ENCODE measurements around the gene SEC24B.
A peak's percentile ranks its signal among the peaks of the same experiment; 100 is the strongest.
"Not testable (repeated sequence)": the region's sequence is repeated elsewhere in the genome, so short reads cannot be mapped to it uniquely, and the experiment has no call there.

Gene SEC24B

GRCh38 chr4:109434007-109434971, 674 bp downstream of the SEC24B start:
- DNase-seq = peak in 3 of 4 experiments; percentile 12 to 24 (median 14)

- DNase-seq = no peak
Measured at GRCh38 chr4:109435635-109436034, 2.0 kb downstream of the SEC24B start.

- DNase-seq = no peak
Measured at GRCh38 chr4:109436504-109436903, 2.9 kb downstream of the SEC24B start.

GRCh38 chr4:109440948-109441347, 7.3 kb downstream of the SEC24B start:
- DNase-seq = no peak

DNA sequence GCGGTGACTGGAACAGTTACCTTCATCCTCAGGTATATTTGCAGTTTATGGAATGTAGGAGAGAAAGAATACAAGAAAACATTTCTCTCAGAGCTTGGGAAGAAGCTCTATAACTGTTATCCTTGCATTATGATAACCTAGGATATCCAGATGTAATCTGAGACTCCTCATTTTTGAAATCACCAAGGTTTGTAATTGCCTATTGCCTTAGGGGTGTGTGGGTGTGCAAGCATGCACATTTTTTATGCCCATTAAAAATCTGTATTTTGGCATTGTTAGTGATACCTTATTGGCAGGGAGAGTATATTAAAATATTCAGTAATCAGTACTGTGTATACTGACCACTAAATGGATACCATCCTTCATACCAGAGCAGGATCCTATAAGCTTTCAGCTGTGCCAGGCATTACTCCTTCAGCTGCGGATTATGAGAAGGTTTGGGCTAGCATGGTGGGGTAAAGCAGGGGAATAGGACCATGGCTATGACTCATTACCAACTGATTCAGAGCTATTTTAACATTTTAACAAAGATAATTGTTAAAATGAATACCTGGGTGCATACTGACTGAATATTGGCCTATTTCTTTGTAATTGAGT, 8.3 kb downstream of the SEC24B start:
- DNase-seq = no peak

DNA sequence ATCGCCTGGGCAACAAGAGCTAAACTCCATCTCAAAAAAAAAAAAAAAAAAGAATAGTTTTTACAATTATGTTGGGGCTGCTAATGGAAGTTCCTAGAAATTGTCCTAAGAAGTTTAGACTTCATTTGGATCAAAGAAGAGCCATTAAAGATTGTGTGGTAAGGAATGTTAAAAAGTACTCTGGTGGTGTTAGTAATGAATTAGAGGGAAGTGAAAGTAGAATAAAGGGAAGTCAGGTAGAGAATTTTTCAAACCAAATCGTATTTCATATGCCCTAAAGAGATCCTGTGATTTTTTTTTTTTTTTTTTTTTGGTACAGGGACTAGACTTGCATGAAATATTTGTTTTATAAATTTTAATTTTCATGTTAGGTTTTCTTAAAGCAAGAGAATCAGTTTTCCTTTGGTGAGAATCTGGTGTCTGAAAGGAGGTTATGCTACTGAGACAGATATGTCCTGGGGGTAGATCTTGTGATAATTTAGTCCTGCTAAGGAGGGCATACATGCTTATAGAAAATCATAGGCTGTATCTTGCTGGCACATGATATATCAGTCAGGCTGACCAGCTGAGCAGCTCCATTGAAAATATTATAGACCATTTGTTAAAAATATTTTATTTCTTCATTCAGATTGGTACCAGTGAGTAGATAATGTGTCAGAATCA, 10.7 kb downstream of the SEC24B start:
- no peak for DNase-seq

- DNase-seq = no peak
Measured at GRCh38 chr4:109447278-109447677, 13.7 kb downstream of the SEC24B start.

- no peak for DNase-seq
Measured at GRCh38 chr4:109451544-109452273, 18.1 kb downstream of the SEC24B start.

DNA sequence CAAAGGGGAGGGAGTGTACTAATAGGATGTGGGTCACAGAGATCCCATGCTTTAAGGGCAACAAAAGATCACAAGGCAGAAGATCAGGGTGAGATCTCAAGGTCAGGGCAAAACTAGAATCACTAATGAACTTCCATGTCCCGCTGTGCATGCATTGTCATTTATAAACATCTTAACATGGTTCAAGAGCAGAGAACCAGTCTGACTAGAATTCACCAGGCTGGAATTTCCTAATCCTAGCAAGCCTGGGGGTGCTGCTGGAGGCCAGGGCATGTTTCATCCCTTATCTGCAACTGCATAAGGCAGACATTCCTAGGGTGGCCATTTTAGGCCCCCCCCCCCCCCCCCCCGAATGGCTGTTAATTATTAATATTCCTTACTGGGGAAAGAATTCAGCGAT, 19.5 kb downstream of the SEC24B start:
- not testable (repeated sequence) for DNase-seq

DNA sequence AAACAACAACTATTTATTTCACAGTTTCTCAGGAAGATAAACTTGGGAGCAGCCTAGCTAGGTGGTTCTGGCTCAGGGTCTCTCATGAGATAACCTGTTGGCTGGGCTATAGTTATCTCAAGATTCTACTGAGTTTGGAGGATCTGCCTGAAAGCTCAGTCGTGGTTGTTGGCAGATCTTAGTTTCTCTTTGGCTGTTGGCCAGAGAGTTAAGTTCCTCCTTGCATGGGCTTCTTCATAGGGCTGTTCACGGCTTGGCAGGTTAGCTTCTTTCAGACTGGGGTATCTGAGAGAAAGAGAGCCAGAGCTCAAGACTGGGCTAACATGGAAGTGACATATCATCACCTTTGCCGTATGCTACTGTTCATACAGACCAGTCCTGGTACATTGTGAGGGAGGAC, 28.7 kb downstream of the SEC24B start:
- DNase-seq = no peak

GRCh38 chr4:109462802-109463201, 29.2 kb downstream of the SEC24B start:
- no peak for DNase-seq

GRCh38 chr4:109465069-109465468, 31.5 kb downstream of the SEC24B start:
- DNase-seq = no peak

- no peak for DNase-seq
Measured at GRCh38 chr4:109469915-109470314, 36.3 kb downstream of the SEC24B start.

GRCh38 chr4:109472343-109472761, 38.7 kb downstream of the SEC24B start:
- DNase-seq = no peak

DNA sequence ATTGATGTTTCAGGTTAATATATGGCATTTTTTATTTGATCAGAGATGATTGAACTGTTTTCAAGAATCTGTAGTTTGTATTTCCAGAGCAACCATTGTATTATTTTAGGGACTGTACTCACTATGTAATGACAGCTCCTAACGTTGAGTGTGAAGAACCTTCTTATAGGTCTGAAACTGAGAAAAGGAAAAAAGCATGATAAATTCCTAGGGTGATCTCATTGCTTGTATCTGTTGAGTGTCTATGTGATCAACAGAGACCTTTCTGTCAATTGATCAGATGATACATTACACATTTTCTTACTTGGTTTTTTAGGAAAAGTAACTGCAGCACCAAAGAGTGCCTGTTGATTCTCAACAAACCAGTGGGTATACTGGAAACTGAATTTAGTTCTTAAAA, 40.2 kb downstream of the SEC24B start:
- no peak for DNase-seq

DNA sequence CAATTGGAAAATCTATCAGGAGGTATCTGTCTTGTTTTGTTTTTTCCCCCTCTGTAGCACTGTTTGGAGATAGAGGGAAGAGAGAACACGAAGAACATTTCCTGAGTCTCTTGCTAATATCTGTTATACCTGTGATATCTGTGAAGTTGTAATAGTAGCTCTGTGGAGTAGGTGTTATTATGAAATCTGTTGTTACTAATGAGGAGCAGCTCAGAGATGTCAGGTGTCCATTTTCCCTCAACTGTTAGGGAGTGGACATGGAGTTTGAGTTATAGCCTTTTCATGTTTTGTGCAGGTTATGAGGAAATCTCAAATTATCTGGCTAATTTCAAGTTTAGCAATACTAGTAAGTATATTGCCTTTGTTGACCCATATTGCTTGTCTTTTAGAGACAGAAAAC, 52.4 kb downstream of the SEC24B start:
- DNase-seq = no peak

GRCh38 chr4:109494563-109494962, 60.9 kb downstream of the SEC24B start:
- DNase-seq = no peak

DNA sequence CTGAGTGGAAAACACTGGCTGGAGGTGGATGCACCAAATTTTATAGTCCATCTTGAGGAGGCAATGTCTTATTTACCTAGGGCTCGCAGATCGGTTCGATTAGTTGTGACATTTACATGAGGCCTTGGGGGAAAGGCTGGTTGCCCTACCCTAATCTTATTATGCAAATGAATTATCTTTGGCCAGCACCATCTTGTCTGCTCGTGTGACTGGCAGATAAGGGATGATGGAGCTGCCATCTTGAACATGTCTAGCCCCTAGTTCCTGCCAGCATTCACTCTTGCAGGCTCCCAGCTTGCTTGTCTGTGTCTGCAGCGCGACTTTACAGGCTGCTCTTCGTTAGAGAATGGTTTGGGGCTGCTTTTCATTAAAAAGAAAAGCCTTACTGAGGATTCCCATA, 61.9 kb downstream of the SEC24B start:
- DNase-seq = no peak

DNA sequence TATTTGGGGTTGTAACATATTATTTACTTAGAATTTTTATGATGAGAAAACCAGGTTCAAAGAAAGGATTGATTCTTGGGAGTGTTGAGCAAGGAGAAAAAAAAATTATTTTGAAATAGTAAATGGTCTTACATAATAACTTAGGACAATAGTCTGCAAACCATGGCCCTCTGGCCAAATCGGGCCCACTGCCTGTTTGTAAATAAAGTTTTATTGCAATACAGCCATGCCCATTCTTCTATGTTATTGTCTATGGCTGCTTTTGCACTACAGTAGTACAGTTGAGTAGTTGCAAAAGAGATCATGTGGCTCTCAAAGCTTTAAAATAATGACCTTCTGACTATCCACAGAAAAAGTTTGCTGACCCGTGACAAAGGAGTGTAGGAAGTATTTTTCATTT, 63.3 kb downstream of the SEC24B start:
- no peak for DNase-seq

- no peak for DNase-seq
Measured at GRCh38 chr4:109497511-109497910, 63.9 kb downstream of the SEC24B start.

DNA sequence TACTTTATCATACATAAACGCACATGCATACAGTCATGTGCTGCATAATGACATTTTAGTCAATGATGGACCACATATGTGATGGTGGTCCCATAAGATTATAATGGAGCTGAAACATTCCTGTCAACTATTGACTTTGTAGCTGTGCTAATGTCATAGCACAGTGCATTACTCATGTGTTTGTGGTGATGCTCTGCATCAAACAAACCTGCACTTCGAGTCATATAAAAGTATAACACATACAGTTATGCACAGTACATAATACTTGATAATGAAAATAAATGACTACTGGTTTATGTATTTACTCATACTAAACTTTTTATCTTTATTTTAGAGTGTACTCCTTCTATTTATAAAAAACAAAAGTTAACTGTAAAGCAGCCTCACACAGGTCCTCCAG, 65.9 kb downstream of the SEC24B start:
- DNase-seq = no peak

DNA sequence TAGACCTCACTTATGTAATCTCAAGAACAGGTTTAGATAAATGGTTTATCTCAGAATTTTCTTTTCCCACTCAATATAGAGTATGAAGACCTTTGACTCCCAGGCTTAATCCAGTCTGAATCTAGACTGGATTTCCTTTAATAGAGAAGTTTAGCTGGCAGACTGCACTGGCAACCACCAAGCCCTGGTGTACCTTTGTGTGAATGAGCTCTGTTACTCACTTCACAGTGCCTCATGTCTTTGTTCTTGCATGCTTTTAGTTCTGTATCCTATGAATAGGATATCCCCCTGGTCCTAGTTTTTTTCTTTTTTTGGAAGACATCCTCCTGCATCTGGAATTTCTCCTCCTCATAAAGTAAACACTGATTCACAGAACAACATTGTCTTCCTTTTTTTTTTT, 73.3 kb downstream of the SEC24B start:
- no peak for DNase-seq

- no peak for DNase-seq
Measured at GRCh38 chr4:109510687-109511086, 77.1 kb downstream of the SEC24B start.
